HG03378 (cell line): Measurements from ENCODE around the gene PRR12.

Source experiments
- ATAC-seq: cut with Tn5 transposase; IDR thresholded peaks from one replicate; pipeline ENCODE4 v1.9.1; 2021; ENCODE audit warnings: mild to moderate bottlenecking, moderate library complexity; ENCODE audit not compliant: unreplicated experiment

Gene PRR12

DNA sequence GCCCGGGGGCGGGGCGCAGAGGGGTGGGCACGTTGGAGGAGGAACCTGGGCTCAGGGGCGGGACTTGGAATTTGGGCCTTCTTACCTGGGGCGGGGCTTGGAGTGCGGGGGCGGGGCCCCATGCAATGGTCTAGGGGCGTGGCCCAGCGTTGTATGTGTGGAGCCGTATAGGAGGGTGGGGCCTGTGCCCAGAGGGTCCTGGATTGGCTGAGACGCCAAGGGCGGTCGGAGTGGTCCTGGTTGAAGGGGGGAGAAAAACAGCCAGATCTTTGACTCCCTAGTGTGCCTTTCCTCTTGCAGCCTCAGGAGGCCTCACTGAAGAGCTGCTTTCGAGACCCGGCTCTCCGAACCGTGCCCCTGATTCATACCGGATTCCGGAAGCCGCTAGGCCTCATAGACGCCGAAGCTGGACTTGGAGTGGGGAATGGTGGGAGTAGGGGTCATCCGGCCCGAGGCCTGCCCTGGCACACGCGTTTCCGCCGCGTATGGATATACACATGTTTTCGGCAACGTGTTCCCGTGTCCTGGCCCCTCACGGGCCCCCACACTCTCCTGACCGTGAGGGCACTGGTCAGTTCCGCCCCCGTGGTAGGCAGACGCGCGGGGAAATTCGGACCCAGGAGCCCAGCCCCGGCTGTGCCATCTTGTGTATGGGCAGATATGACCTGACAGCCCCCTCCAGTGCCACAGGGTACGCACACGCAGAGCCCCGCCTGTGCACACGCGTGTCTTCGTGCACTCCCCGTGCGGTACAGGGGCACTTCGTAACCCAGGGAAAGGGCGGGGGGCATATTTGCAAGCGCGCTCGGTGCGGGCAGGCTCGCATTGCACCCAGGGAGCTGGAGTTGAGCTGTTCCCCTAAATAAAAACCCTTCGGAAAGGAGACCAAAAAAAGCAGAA lies 661 bp upstream of the PRR12 start:
- ATAC-seq, result peak; percentile 63

DNA sequence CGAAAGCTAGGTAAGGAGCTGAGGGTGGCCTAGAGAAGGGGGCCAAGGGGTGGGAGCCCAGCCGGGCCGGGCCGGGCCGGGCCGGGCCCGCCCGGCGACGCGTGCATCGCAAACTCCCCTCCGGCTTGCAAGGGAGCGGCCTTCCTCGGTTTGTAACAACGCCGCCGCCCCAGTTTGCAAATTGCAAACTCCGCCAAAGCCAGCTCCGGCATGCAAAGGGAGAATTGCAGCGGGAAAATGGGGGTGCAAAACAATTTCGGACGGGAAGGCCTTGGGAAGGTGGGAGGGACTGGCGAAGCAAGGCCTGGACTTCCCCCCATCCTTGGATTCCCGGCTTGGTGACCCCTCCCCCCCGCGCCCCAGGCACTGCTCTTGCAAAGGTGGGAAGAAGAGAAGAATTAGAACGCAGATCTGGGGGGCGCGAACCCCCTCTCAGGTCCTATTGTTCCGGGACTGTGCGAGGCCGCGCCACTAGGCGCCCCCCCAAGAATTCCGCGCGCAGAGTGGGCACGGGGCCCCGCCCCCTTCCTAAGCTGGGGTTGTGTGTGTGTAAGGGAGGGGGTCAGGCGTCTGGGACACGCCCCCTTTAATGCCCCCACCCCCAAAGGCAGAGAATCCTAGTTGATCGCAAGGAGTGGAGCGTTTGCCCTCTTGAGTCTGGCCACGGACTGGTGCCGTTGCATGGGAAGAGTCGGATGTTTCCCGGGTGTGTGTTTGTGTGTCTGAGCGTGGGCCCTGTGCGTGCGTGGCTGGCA lies 926 bp downstream of the PRR12 start:
- ATAC-seq, result no peak

DNA sequence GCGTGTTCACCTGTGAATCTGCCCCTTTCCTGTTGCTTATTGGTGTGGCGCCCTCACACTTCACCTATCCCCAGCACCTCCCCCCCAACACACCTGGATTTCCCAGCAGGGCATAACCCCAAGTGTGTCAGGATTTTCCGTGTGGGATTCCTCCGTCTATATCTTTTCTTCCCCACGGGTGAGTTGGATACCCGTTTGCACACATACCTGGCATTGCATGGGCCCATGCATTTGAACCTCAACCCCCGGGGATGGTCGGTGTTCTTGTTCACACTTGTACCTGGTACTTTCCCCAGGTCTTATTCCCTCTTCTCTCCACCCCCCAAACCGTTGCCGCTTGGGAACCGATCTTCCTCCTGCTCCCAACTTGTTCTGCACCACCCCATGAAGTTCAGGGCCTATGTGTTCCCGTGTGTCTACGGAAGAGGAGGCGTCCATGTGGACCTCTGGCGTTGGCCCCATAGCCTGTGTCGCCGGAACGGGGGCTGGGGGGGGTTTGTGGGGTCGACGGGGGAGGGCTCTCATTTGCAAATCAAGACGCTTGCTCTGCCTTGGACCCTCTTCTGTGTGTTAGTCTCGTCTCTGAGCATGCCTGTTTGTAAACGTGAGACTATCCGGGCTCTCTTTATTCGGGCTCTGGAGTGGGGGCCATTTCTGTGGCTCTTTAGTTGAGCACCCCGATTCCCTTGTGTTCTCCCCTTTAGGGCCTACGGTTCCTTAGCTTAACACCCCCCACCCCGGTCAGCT lies 1.7 kb downstream of the PRR12 start:
- ATAC-seq, result no peak

DNA sequence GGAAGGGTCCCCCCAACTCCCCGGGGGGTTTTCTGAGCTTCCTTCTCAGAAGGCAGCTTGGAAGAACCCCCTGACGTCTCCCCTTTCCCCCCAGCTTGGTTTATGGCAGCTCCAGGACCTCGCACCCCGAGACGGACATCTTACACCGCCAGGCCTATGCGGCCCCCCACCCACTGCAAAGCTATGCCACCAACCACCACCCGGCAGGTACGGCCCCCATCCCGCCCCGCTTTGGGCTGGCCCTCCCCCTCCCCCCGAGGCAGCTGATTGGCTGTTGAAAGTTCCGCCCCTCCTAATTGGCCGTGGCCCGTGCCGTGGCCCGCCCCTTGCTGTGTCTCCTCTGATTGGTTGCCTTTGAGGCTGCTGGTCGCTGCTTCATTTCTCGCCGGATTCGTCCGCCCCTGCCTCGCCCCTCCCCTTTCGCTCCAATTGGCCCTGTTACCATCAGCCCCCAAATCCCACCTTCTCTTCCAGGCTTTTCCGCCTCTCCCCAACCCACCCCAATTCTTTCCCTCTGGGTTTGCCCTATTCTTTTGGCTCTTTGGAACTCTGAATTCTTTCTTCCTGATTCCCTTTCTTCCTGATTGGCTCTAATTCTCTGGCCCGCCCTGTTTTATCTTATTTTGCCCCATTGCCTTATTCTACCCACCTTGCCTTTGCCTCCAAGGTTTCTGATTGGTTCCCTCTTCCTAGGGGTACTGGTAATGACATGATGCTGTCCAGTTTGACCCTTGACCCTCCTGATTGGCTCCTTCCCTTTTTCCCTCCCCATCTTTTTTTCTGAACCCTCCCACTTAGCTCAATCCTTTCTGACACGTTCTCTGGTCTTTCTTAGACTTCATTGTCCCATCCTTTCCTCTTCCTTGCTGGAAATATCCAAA lies 2.5 kb downstream of the PRR12 start:
- peak; percentile 37 for ATAC-seq

DNA sequence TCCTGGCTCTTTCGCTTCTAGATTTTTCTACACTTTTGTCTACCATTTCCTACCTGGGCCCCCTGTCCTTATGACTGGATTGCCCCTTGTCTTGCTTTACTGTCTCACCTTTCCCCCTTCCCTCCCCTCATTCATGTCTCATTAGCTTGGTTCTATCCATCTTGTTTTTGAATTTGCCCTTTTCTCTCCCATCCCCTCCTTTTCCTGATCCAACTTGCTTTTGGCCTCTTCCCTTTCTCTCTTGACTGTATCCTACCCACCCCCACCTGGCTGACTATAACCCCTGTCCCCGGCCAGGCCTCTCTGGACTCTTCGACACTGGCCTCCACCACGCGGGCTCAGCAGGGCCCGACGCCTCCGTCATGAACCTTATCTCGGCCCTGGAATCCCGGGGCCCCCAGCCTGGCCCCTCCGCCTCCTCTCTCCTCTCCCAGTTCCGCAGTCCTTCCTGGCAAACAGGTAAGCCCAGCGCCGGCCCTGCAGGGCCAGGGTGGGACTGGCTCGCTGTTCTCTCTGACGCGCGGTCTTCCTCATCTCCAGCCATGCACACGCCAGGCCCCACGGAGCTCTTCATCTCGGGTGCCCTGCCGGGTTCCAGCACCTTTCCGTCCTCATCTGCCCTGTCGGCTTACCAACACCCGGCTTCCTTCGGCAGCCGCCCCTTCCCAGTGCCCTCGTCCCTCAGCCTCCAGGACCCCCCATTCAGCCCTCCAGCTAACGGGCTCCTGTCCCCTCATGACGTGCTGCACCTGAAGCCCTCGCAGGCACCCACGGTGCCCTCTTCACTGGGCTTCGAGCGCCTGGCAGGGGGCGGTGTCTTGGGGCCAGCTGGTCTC lies 3.4 kb downstream of the PRR12 start:
- no peak for ATAC-seq

DNA sequence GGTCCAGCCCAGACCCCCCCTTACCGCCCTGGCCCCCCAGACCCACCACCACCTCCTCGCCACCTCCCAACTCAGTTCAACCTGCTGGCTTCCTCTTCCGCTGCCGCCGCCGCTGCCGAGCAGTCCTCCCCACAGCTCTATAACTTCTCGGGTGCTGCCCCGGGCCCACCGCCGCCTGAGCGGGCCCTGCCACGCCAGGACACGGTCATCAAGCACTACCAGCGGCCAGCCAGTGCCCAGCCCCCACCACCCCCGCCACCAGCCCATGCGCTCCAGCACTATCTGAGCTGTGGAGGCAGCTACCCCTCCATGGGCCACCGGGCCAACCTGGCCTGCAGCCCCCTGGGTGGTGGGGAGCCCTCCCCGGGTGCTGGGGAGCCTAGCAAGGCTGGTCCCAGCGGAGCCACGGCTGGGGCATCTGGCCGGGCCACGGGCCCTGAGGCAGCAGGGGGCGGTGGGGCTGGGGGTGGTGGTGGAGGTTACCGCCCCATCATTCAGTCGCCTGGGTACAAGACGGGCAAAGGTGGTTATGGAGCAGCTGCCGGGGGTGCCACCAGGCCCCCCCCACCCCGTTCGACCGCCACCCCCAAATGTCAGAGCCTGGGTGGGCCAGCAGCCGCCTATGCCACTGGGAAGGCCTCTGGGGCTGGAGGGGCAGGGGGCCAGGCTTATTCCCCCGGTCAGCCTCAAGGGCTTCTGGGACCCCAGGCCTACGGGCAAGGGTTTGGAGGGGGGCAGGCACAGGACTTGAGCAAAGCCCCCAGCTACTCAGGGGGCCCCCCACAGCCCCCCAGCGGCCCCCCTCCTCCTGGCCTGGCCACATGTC lies 4.2 kb downstream of the PRR12 start:
- no peak for ATAC-seq

DNA sequence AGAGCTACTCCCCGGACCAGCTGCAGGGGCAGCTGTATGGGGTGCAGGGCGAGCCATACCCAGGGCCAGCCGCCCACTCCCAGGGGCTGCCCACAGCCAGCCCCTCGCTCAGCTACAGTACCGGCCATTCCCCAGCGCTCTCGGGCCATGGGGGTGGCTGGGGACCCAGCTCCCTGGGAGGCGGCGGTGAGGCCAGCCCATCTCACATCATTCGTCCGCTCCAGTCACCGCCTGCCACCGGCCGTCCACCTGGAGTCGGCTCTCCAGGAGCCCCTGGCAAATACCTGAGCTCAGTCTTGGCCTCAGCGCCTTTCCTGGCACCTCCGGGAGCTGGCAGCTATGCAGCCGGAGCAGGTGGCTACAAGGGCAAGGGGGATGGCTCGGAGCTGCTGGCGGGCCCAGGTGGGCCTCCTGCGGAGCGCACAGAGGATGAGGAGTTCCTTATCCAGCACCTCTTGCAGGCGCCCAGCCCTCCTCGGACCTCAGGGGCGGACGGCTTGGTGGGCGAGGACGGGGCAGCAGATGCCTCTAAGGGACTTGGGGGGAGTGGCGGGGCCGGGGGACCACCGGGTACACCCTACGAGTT lies 4.9 kb downstream of the PRR12 start:
- no peak for ATAC-seq

DNA sequence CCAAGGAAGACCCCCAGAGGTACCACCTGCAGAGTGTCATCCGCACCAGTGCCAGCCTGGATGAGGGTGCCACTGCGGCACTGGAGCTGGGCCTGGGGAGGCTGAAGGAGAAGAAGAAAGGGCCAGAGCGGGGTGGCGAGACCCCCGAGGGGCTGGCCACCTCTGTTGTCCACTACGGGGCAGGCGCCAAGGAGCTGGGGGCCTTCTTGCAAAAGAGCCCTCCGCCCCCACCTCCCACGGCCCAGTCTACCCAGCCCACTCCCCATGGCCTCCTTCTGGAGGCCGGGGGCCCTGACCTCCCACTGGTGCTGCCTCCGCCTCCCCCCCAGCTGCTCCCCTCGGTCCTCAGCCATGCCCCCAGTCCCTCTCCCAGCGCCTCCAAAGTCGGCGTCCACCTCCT lies 5.4 kb downstream of the PRR12 start:
- ATAC-seq, result no peak

DNA sequence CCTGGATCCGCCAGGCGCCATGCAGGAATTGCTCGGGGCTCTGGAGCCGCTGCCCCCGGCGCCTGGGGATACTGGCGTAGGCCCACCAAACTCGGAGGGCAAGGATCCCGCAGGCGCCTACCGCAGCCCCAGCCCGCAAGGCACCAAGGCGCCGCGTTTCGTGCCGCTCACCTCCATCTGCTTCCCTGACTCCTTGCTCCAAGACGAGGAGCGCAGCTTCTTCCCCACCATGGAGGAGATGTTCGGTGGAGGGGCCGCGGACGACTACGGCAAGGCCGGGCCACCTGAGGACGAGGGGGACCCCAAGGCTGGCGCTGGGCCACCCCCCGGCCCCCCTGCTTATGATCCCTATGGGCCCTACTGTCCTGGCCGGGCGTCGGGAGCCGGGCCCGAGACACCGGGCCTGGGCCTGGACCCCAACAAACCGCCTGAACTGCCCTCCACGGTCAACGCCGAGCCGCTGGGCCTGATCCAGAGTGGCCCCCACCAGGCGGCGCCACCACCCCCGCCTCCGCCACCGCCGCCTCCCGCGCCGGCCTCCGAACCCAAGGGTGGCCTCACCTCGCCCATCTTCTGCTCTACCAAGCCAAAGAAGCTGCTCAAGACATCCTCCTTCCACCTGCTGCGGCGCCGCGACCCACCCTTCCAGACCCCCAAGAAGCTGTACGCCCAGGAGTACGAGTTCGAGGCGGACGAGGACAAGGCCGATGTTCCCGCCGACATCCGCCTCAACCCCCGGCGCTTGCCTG lies 6.1 kb downstream of the PRR12 start:
- no peak for ATAC-seq

DNA sequence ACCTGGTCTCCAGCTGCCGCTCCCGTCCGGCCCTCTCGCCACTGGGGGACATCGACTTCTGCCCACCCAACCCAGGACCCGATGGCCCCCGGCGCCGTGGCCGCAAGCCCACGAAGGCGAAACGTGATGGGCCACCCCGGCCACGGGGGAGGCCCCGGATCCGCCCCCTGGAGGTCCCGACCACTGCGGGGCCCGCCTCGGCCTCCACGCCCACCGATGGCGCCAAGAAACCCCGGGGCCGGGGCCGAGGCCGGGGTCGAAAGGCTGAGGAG lies 6.7 kb downstream of the PRR12 start:
- ATAC-seq, result no peak

DNA sequence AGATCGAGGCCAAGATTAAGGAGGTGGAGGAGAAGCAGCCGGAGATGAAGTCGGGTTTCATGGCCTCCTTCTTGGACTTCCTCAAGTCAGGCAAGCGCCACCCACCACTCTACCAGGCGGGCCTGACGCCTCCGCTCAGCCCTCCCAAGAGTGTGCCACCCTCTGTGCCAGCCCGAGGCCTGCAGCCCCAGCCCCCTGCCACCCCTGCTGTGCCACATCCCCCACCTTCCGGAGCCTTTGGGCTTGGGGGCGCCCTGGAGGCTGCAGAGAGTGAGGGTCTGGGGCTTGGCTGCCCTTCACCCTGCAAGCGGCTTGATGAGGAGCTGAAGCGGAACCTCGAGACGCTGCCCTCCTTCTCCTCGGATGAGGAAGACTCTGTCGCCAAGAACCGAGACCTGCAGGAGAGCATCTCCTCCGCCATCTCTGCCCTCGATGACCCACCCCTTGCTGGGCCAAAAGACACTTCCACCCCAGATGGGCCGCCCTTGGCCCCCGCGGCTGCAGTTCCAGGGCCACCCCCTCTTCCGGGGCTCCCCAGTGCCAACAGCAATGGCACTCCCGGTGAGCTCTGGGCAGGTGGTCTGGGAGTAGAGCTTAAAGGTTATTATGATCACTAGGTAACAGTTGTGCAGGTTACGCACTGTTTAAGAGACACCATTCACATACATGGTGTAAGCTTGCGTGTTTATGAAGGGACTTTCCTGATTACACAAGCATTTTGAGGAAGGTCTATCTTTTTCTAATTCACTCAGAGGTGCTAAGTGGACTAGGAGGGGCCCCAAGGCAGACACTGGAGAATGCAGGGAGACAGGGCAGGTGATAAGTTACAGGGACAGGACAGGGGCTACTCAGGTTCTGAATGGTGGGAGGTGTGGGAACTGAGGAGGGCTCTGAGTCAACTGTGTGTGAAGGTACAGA lies 8.7 kb downstream of the PRR12 start:
- no peak for ATAC-seq

DNA sequence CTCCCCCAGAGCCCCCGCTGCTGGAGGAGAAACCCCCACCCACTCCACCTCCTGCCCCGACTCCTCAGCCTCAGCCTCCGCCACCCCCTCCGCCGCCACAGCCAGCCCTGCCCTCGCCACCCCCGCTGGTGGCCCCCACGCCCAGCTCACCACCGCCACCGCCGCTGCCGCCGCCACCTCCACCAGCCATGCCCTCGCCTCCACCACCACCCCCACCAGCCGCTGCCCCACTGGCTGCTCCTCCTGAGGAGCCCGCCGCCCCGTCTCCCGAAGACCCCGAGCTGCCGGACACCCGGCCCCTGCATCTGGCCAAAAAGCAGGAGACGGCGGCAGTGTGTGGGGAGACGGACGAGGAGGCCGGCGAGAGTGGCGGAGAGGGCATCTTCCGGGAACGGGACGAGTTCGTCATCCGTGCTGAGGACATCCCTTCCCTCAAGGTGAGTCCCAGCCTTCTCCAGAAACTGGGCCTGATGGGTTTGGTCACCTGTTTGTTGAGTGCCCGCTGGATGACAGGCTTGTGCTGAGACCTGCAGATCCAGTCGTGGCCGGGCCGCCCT lies 10.6 kb downstream of the PRR12 start:
- ATAC-seq, result no peak

DNA sequence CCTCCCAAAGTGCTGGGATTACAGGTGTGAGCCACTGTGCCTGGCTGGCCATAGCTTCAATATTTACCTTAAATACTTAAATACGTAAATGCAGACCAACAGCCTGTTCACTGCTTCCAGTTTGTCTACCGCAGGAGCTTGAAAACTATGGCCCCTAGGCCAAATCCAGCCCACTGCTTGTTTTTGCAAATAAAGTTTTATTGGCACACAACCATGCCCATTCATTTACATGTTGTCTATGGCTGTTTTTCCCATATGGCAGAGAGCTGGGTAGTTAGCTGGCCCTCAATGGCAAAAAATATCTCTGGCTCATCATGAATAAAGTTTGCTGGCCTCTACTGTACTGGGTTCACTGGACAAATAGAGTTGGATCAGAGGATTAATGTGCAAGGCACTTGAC lies 11.8 kb downstream of the PRR12 start:
- no peak for ATAC-seq

DNA sequence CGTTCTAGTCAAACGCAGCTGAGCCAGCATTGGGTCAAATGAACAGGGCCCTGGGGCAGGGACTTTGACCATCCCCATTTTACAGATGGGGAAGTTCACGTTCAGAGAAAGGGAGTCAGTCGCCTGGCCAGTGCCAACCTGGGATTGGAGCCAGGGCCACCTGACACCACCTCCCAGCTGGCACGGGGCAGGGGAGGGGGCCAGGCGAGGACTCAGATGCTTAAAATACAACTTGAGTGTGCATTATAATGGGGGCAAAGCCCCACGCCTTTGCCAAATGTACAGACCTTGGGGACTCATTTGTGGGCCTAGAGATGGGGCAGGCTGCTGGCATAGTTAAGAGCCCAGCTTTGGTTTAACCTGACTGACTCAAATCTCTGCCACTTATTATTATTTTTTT lies 14.6 kb downstream of the PRR12 start:
- ATAC-seq, result no peak

DNA sequence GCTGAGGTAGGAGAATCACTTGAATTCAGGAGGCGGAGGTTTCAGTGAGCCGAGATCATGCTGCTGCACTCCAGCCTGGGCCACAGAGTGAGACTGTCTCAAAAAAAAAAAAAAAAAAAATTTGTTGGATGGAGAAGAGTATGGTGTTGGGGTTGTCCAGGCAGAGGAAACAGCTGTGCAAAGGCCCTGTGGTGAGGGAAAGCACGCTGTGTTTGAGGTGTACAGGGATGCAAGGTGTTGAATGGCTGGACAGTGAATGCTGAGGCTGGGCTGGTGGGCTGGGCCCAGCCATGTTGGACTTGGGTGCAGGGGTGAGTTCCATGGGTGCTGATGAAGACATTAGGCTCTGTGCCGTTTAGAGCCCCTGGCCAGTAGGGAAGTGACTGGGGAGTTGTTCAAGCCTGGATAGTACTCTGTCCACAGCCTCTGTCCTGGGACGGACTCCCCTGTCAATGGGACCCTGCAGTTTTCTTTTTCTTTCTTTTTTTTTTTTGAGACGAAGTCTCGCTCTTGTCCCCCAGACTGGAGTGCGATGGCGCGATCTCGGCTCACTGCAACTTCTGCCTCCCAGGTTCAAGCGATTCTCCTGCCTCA lies 18.6 kb downstream of the PRR12 start:
- no peak for ATAC-seq

DNA sequence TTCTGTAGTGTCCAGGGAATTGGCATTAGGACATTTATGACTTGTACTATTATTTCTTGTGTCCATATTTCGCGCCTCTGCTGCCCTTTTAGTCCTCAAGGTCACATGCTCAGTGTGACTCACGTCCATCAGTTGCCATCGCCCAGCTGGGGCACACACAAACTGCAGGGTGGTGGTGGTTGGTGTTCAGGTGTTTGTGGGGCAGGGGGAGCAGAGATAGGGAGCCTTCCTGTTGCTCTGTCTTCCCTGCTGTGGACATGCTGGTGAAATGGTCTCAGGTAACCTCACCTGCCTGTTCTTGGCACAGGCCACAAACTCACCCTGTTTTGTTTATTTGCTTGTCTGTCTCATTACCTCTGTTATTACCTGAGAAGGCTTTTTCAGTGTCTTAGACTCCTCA lies 22.4 kb downstream of the PRR12 start:
- no peak for ATAC-seq
